ENCODE results near the gene PGS1. TPM values are rescaled to one million over a fixed set of nuclear protein-coding genes. Genes with fewer than 3 reads are reported as not detected.

The PGS1 gene
- total and polyA plus RNA-seq, 2 donors (not counting 1 experiment from before 2014, with no cell fraction given) = 22.4 to 34.5 TPM

- Histone ChIP-seq H2AFZ (ENCODE audit: low read length) (no peak overlapping the region), H3K4me3 (replicated peaks in 1 of 4; ENCODE audit: control extremely low read depth in 1 of 4, insufficient read depth in 1 of 4, low read depth in 3 of 4, low read length in 4 of 4) (peak overlapping the region in 3 of 4 experiments; percentile 24 to 55 (median 31)), H3K9me3 (ENCODE audit: control insufficient read depth, insufficient read depth, low read depth, low read length) (no peaks in the 10 kb centered on the region), H3K4me1 (ENCODE audit: control insufficient read depth, extremely low read depth, insufficient read depth, low read length) (peaks cover 41% of the 10 kb centered on the region), H3K79me2 (ENCODE audit: control insufficient read depth, insufficient read depth, low read length) (no peaks in the 10 kb centered on the region), H3K27me3 (ENCODE audit: control insufficient read depth, insufficient read depth, low read length) (no peaks in the 10 kb centered on the region), H3K4me2 (ENCODE audit: extremely low read depth, insufficient read depth, low read length) (peak overlapping the region; percentile 85), H4K20me1 (ENCODE audit: control insufficient read depth, extremely low read depth, insufficient read depth, low read length) (no peaks in the 10 kb centered on the region), H3K27ac (ENCODE audit: insufficient read depth, low read length) (peak overlapping the region; percentile 98), H3K36me3 (ENCODE audit: control insufficient read depth, insufficient read depth, low read length) (no peaks in the 10 kb centered on the region), H3K9ac (ENCODE audit: insufficient read depth, low read length) (peak overlapping the region; percentile 95)
- TF ChIP-seq EZH2 (IDR thresholded peaks at IDR 0.05; ENCODE audit: low read length, missing control alignments) (no peak), CTCF (conservative IDR thresholded peaks at IDR 0.05 in 1 of 2, IDR thresholded peaks at IDR 0.05 in 1 of 2; ENCODE audit: low read depth in 1 of 2, low read length in 2 of 2) (no peak)
- peak; percentile 83 to 86 for DNase-seq (ENCODE audit: low read depth in 2 of 2)
Observed at GRCh38 chr17:78341559-78342448, 36.6 kb upstream of the PGS1 start.

GRCh38 chr17:78342449-78343186 is 35.8 kb upstream of the PGS1 start:
- no peaks in the 10 kb centered on the region for H3K27me3 ChIP-seq (ENCODE audit: control insufficient read depth, insufficient read depth, low read length)
- peak overlapping the region; percentile 98 for H3K27ac ChIP-seq (ENCODE audit: insufficient read depth, low read length)
- no peaks in the 10 kb centered on the region for H3K79me2 ChIP-seq (ENCODE audit: control insufficient read depth, insufficient read depth, low read length)
- TF ChIP-seq EZH2 (IDR thresholded peaks at IDR 0.05; ENCODE audit: low read length, missing control alignments) (no peak), CTCF (conservative IDR thresholded peaks at IDR 0.05 in 1 of 2, IDR thresholded peaks at IDR 0.05 in 1 of 2; ENCODE audit: low read depth in 1 of 2, low read length in 2 of 2) (no peak)
- H3K4me2 ChIP-seq (ENCODE audit: extremely low read depth, insufficient read depth, low read length) = peak overlapping the region; percentile 85
- DNase-seq (ENCODE audit: low read depth in 2 of 2) = peak; percentile 91 to 96
- no peak overlapping the region for H2AFZ ChIP-seq (ENCODE audit: low read length)
- no peaks in the 10 kb centered on the region for H3K9me3 ChIP-seq (ENCODE audit: control insufficient read depth, insufficient read depth, low read depth, low read length)
- peaks cover 35% of the 10 kb centered on the region for H3K4me1 ChIP-seq (ENCODE audit: control insufficient read depth, extremely low read depth, insufficient read depth, low read length)
- peak overlapping the region in 3 of 4 experiments; percentile 24 to 55 (median 31) for H3K4me3 ChIP-seq (replicated peaks in 1 of 4; ENCODE audit: control extremely low read depth in 1 of 4, insufficient read depth in 1 of 4, low read depth in 3 of 4, low read length in 4 of 4)
- peak overlapping the region; percentile 95 for H3K9ac ChIP-seq (ENCODE audit: insufficient read depth, low read length)
- no peaks in the 10 kb centered on the region for H4K20me1 ChIP-seq (ENCODE audit: control insufficient read depth, extremely low read depth, insufficient read depth, low read length)
- no peaks in the 10 kb centered on the region for H3K36me3 ChIP-seq (ENCODE audit: control insufficient read depth, insufficient read depth, low read length)

- H3K27ac ChIP-seq (ENCODE audit: insufficient read depth, low read length) = peak overlapping the region; percentile 98
- H3K9ac ChIP-seq (ENCODE audit: insufficient read depth, low read length) = peak overlapping the region; percentile 95
- H3K4me2 ChIP-seq (ENCODE audit: extremely low read depth, insufficient read depth, low read length) = peak overlapping the region; percentile 85
- no peaks in the 10 kb centered on the region for H3K36me3 ChIP-seq (ENCODE audit: control insufficient read depth, insufficient read depth, low read length)
- TF ChIP-seq CTCF (conservative IDR thresholded peaks at IDR 0.05 in 1 of 2, IDR thresholded peaks at IDR 0.05 in 1 of 2; ENCODE audit: low read depth in 1 of 2, low read length in 2 of 2) (no peak), EZH2 (IDR thresholded peaks at IDR 0.05; ENCODE audit: low read length, missing control alignments) (no peak)
- no peaks in the 10 kb centered on the region for H3K27me3 ChIP-seq (ENCODE audit: control insufficient read depth, insufficient read depth, low read length)
- no peak overlapping the region for H2AFZ ChIP-seq (ENCODE audit: low read length)
- DNase-seq (ENCODE audit: low read depth in 2 of 2) = peak; percentile 94
- H3K4me3 ChIP-seq (replicated peaks in 1 of 4; ENCODE audit: control extremely low read depth in 1 of 4, insufficient read depth in 1 of 4, low read depth in 3 of 4, low read length in 4 of 4) = peak overlapping the region in 1 of 4 experiments; percentile 33
- no peaks in the 10 kb centered on the region for H3K79me2 ChIP-seq (ENCODE audit: control insufficient read depth, insufficient read depth, low read length)
- no peaks in the 10 kb centered on the region for H4K20me1 ChIP-seq (ENCODE audit: control insufficient read depth, extremely low read depth, insufficient read depth, low read length)
- peaks cover 31% of the 10 kb centered on the region for H3K4me1 ChIP-seq (ENCODE audit: control insufficient read depth, extremely low read depth, insufficient read depth, low read length)
- H3K9me3 ChIP-seq (ENCODE audit: control insufficient read depth, insufficient read depth, low read depth, low read length) = no peaks in the 10 kb centered on the region
Observed at GRCh38 chr17:78343187-78343542, 35.3 kb upstream of the PGS1 start.
